HEK293 (cell line): ENCODE results near the gene NEAT1.

Experiments
- EGR2 ChIP-seq: fragments of 450-650 bp; formaldehyde crosslinking; IDR thresholded peaks from 2 replicates; pipeline ENCODE4 v1.5.1; 2016; ENCODE audit warnings: low read depth, missing biosample characterization, missing genetic modification characterization
- ELK4 ChIP-seq: IDR thresholded peaks from 2 replicates; pipeline ENCODE4 v1.6.1; 2011; ENCODE audit warnings: mild to moderate bottlenecking, low read depth, low read length, borderline replicate concordance
- FEZF1 ChIP-seq: fragments of 450-650 bp; formaldehyde crosslinking; IDR thresholded peaks from 2 replicates; pipeline ENCODE4 v1.5.1; 2016; ENCODE audit warnings: missing biosample characterization, missing genetic modification characterization
- KLF8 ChIP-seq: fragments of 450-650 bp; formaldehyde crosslinking; IDR thresholded peaks from 2 replicates; pipeline ENCODE4 v1.5.1; 2016; ENCODE audit warnings: missing biosample characterization, missing genetic modification characterization
- ZFHX2 ChIP-seq: fragments of 450-650 bp; formaldehyde crosslinking; conservative IDR thresholded peaks from 2 replicates; pipeline ENCODE4 v1.5.1; 2016; ENCODE audit warnings: missing biosample characterization, missing genetic modification characterization
- ZFP69B ChIP-seq: fragments of 450-650 bp; formaldehyde crosslinking; IDR thresholded peaks from 2 replicates; pipeline ENCODE4 v1.5.1; 2016; ENCODE audit warnings: missing biosample characterization, missing genetic modification characterization
- ZIC2 ChIP-seq: fragments of 450-650 bp; formaldehyde crosslinking; IDR thresholded peaks from 2 replicates; pipeline ENCODE4 v1.5.1; 2016; ENCODE audit warnings: missing biosample characterization, missing genetic modification characterization
- ZNF184 ChIP-seq: fragments of 450-650 bp; IDR thresholded peaks from 2 replicates; pipeline ENCODE4 v1.5.1; 2018; ENCODE audit warnings: missing biosample characterization, mild to moderate bottlenecking, missing genetic modification characterization
- ZNF2 ChIP-seq: fragments of 450-650 bp; formaldehyde crosslinking; IDR thresholded peaks from 2 replicates; pipeline ENCODE4 v1.5.1; 2016; ENCODE audit warnings: missing biosample characterization, missing genetic modification characterization
- ZNF223 ChIP-seq: fragments of 450-650 bp; formaldehyde crosslinking; IDR thresholded peaks from 2 replicates; pipeline ENCODE4 v1.5.1; 2016; ENCODE audit warnings: missing biosample characterization, missing genetic modification characterization
- ZNF24 ChIP-seq: fragments of 450-650 bp; formaldehyde crosslinking; IDR thresholded peaks from 2 replicates; pipeline ENCODE4 v1.5.1; 2016; ENCODE audit warnings: missing biosample characterization, missing genetic modification characterization
- ZNF335 ChIP-seq: fragments of 450-650 bp; formaldehyde crosslinking; conservative IDR thresholded peaks from 2 replicates; pipeline ENCODE4 v1.5.1; 2016; ENCODE audit warnings: missing biosample characterization, missing genetic modification characterization
- ZNF341 ChIP-seq: fragments of 450-650 bp; formaldehyde crosslinking; IDR thresholded peaks from 2 replicates; pipeline ENCODE4; 2016; ENCODE audit warnings: low read depth, missing biosample characterization, missing genetic modification characterization
- ZNF391 ChIP-seq: fragments of 450-650 bp; formaldehyde crosslinking; IDR thresholded peaks from 2 replicates; pipeline ENCODE4 v1.5.1; 2016; ENCODE audit warnings: low read depth, missing biosample characterization, missing genetic modification characterization, borderline replicate concordance
- ZNF394 ChIP-seq: fragments of 450-650 bp; formaldehyde crosslinking; IDR thresholded peaks from 2 replicates; pipeline ENCODE4 v1.5.1; 2016; ENCODE audit warnings: missing biosample characterization, missing genetic modification characterization, mild to moderate bottlenecking, moderate library complexity, borderline replicate concordance
- ZNF449 ChIP-seq: fragments of 450-650 bp; formaldehyde crosslinking; IDR thresholded peaks from 2 replicates; pipeline ENCODE4 v1.5.1; 2017; ENCODE audit warnings: missing biosample characterization, mild to moderate bottlenecking, missing genetic modification characterization, moderate library complexity
- ZNF473 ChIP-seq: fragments of 450-650 bp; formaldehyde crosslinking; IDR thresholded peaks from 2 replicates; pipeline ENCODE4 v1.5.1; 2017; ENCODE audit warnings: missing biosample characterization, missing genetic modification characterization
- ZNF514 ChIP-seq: fragments of 450-650 bp; formaldehyde crosslinking; IDR thresholded peaks from 2 replicates; pipeline ENCODE4 v1.5.1; 2016; ENCODE audit warnings: missing biosample characterization, missing genetic modification characterization
- ZNF549 ChIP-seq: fragments of 450-650 bp; IDR thresholded peaks from 2 replicates; pipeline ENCODE4 v1.5.1; 2018; ENCODE audit warnings: missing biosample characterization, missing genetic modification characterization, mild to moderate bottlenecking, inconsistent platforms, moderate library complexity
- ZNF561 ChIP-seq: fragments of 450-650 bp; IDR thresholded peaks from 2 replicates; pipeline ENCODE4 v1.5.1; 2018; ENCODE audit warnings: missing biosample characterization, missing genetic modification characterization, borderline replicate concordance
- ZNF571 ChIP-seq: fragments of 450-650 bp; formaldehyde crosslinking; IDR thresholded peaks from 2 replicates; pipeline ENCODE4 v1.5.0; 2017; ENCODE audit warnings: missing biosample characterization, missing genetic modification characterization
- ZNF629 ChIP-seq: fragments of 450-650 bp; formaldehyde crosslinking; IDR thresholded peaks from 2 replicates; pipeline ENCODE4 v1.5.1; 2017; ENCODE audit warnings: missing biosample characterization, missing genetic modification characterization
- ZNF768 ChIP-seq: fragments of 450-650 bp; formaldehyde crosslinking; IDR thresholded peaks from 2 replicates; pipeline ENCODE4 v1.5.1; 2018; ENCODE audit warnings: missing biosample characterization, mild to moderate bottlenecking, missing genetic modification characterization
- ZNF837 ChIP-seq: fragments of 450-650 bp; formaldehyde crosslinking; IDR thresholded peaks from 2 replicates; pipeline ENCODE4 v1.5.1; 2016; ENCODE audit warnings: missing biosample characterization, missing genetic modification characterization
- TF ChIP-seq, protein P1 (sequence below): fragments of 450-650 bp; formaldehyde crosslinking; IDR thresholded peaks from 2 replicates; pipeline ENCODE4 v1.5.1; 2016; ENCODE audit warnings: missing biosample characterization, missing genetic modification characterization
- TF ChIP-seq, protein P2 (sequence below): fragments of 450-650 bp; formaldehyde crosslinking; IDR thresholded peaks from 2 replicates; pipeline ENCODE4 v1.5.1; 2016; ENCODE audit warnings: missing biosample characterization, missing genetic modification characterization

Gene NEAT1

DNA sequence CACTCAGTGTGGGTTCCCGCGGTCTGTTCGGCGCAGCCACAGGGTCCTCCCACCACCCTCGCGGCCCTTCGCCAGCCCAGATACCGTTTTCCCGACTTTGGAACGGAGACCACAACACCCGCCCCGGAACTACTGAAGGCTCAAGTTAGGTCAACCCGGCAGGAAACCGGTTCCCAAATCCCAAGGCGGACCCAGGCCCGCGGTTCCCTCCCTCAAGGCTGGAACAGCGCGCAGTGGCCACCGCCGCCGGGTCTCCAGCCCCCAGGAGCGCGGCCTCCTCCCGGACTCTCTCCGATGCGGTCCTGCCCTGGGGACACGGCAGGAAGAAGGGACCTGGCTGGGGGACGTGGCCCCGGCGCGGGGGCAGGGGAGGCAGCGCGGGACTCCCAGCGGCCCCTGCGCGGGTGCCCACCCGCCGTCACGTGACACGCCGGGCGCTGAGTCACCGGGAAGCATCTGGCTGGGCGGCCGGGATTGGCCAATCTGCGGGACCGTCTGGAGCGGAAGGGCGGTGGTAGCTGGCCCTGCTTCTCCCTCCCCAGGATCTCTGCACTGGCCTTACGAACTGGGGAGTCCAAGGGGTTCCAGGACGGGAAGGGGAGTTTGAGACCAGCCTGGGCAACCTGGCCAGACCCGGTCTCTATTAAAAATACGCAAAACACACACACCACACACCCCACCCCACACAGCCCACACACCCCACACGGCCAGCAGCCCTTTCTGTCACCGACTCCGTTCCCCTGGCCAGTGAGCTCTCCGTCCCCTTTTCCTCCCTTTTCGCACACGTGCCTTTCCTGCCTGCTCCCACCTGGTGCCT is 54.8 kb downstream of the NEAT1 start (continued):
- TF ChIP-seq ZNF449: peak; percentile 63; the same call in 1 of the 2 replicates
- no peak for TF ChIP-seq ELK4
- 0 out of 2 replicates have a peak, but pooled peaks have one; percentile 28 for TF ChIP-seq ZFP69B
- TF ChIP-seq, protein P1, sequence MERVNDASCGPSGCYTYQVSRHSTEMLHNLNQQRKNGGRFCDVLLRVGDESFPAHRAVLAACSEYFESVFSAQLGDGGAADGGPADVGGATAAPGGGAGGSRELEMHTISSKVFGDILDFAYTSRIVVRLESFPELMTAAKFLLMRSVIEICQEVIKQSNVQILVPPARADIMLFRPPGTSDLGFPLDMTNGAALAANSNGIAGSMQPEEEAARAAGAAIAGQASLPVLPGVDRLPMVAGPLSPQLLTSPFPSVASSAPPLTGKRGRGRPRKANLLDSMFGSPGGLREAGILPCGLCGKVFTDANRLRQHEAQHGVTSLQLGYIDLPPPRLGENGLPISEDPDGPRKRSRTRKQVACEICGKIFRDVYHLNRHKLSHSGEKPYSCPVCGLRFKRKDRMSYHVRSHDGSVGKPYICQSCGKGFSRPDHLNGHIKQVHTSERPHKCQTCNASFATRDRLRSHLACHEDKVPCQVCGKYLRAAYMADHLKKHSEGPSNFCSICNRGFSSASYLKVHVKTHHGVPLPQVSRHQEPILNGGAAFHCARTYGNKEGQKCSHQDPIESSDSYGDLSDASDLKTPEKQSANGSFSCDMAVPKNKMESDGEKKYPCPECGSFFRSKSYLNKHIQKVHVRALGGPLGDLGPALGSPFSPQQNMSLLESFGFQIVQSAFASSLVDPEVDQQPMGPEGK (tag by site-specific recombination): peak; percentile 97
- TF ChIP-seq ZNF837 (tag by site-specific recombination): no peak
- TF ChIP-seq ZNF24 (tag by site-specific recombination): 0 out of 2 replicates have a peak, but pooled peaks have one; percentile 51
- no peak for TF ChIP-seq ZNF391 (tag by site-specific recombination)
- TF ChIP-seq ZNF335: peak; percentile 48
- TF ChIP-seq ZNF223 (tag by site-specific recombination): no peak
- TF ChIP-seq ZNF394: peak; percentile 98
- TF ChIP-seq ZFHX2 (tag by site-specific recombination): peak; percentile 77
- no peak for TF ChIP-seq FEZF1 (tag by site-specific recombination)
- TF ChIP-seq ZNF549 (tag by site-specific recombination): no peak
- peak; percentile 60 for TF ChIP-seq ZNF341 (tag by site-specific recombination)
- no peak for TF ChIP-seq ZNF184 (tag by site-specific recombination)
- no peak for TF ChIP-seq ZNF2
- peak; percentile 85; the same call in 1 of the 2 replicates for TF ChIP-seq KLF8
- no peak for TF ChIP-seq ZNF514 (tag by site-specific recombination)
- peak; percentile 96 for TF ChIP-seq ZNF561 (tag by site-specific recombination)
- TF ChIP-seq, protein P2, sequence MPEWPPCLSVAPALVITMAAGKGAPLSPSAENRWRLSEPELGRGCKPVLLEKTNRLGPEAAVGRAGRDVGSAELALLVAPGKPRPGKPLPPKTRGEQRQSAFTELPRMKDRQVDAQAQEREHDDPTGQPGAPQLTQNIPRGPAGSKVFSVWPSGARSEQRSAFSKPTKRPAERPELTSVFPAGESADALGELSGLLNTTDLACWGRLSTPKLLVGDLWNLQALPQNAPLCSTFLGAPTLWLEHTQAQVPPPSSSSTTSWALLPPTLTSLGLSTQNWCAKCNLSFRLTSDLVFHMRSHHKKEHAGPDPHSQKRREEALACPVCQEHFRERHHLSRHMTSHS (tag by site-specific recombination): 0 out of 2 replicates have a peak, but pooled peaks have one; percentile 12
- no peak for TF ChIP-seq ZNF473 (tag by site-specific recombination)
- TF ChIP-seq ZIC2 (tag by site-specific recombination): peak; percentile 70
- peak; percentile 60 for TF ChIP-seq ZNF629 (tag by site-specific recombination)
- no peak for TF ChIP-seq ZNF768
- no peak for TF ChIP-seq ZNF571
- peak; percentile 41 for TF ChIP-seq EGR2 (tag by site-specific recombination)
